Fibroblast of villous mesenchyme (primary cell): Measurements from ENCODE around the gene CCDC188. TPM values are rescaled to one million over a fixed set of nuclear protein-coding genes. Genes with fewer than 3 reads are reported as not detected.

Experiments used
- DNase-seq: peaks from one replicate; pipeline ENCODE4 v3.0.0-alpha.2; 2010; ENCODE audit warnings: low read depth
- H3K4me3 ChIP-seq: 2 replicates; pipeline ENCODE4 v1.5.1; 2011; ENCODE audit warnings: low read depth, mild to moderate bottlenecking, low read length
- CTCF ChIP-seq: IDR thresholded peaks from 2 replicates; pipeline ENCODE4 v1.5.1; 2012; ENCODE audit warnings: low read depth, mild to moderate bottlenecking, low read length; ENCODE audit not compliant: insufficient read depth
- total RNA-seq: library from RNA; depleted of rRNA; stranded (reverse); fragments of >200 nt; gene quantifications from 2 replicates; pipeline ENCODE4 v1.2.3, GENCODE V29; 2012

Gene CCDC188
- total RNA-seq, 1 donor = 0.43 TPM

DNA sequence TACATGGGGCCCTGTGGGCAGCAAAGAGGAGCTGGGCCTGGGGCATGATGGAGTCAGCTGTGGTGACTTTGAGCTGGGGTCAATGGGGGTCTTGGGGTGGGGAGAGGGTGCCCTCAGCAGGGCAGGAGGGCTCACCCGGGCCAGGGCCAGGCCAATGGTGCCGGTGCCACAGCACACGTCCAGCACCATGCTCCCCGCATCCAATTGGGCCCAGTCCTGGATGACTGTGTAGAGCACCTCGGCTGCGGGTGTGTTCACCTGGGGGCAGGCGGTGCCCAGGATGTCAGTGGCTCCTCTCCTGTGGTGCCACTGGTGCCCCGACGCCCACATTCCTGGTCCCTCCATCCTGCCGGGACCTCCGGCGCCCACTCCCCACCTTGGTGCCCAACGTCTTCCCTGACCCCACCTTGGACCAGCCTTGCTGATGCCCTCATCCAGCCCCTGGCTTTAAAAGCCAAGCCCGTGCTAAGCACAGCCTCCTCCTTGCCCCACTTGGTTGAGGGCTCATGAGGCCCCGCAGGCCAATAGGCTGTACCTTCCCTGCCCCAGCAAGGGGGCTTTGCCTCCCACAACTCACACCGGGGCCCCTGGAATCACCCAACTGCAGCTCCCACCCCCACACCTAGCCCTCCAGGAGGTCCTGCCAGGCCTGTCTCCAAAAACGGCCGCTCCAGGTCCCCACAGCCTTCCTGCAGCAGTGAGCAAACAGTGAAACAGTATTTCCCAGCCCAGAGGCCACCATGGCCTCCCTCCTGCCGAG is 37.1 kb downstream of the CCDC188 start:
- DNase-seq = no peak
- no peak for TF ChIP-seq CTCF
- H3K4me3 ChIP-seq = no peak overlapping the region

- no peak for DNase-seq
- TF ChIP-seq CTCF = no peak
These were observed 38.0 kb downstream of the CCDC188 start for GRCh38 chr22:20112623-20113511.

DNA sequence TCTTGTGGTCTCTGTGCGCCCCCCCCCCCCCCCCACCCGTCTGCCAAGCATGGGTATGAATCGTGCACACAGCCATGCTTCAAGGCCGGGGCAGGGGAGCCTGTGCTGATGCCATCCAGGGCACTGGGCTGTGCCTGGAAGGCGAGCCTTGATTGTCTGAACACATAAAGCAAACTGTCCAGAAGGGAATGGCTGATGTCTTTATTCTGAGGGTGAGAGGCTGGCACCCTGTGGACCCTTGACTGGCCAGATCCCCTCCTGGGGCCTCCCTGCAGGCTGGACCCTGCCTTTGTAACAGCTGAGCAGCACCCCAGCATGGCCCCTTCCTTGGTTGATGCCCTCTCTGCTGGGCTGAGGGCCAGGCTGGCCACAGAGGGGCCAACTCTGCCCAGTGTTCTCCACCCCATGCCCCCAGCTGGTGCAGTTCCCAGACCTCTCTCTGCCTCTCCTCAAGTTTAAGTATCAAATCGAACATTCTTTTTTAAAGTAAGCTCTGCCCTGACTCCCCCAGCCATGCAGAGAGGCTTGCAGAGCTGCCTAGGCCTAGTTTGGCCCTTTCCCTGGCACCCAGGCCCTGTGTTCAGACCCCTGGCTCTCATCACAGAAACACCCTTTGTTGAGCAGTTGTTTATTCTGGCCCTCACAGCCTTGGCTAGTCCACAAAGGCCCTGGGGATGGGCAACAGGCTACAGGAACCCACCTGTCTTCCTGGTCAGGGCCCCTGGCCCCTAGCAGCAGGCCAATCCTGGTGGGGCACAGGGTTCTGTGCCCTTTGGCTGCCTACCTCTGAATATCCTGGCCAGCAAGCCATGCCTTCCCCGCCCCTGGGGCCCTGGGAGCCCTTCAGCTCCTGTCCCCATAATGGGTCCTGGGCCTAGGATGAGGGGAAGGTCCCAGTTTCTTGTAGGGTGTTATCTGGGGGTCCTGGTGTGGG is 38.9 kb downstream of the CCDC188 start:
- TF ChIP-seq CTCF = no peak
- DNase-seq = no peak
- no peak overlapping the region for H3K4me3 ChIP-seq

More at GRCh38 chr22:20112623-20113511, 38.0 kb downstream of the CCDC188 start:
- no peak overlapping the region for H3K4me3 ChIP-seq

- TF ChIP-seq CTCF = peak; percentile 40
- H3K4me3 ChIP-seq = no peak overlapping the region
- DNase-seq = no peak
These were observed 39.7 kb downstream of the CCDC188 start for GRCh38 chr22:20111045-20111688.

DNA sequence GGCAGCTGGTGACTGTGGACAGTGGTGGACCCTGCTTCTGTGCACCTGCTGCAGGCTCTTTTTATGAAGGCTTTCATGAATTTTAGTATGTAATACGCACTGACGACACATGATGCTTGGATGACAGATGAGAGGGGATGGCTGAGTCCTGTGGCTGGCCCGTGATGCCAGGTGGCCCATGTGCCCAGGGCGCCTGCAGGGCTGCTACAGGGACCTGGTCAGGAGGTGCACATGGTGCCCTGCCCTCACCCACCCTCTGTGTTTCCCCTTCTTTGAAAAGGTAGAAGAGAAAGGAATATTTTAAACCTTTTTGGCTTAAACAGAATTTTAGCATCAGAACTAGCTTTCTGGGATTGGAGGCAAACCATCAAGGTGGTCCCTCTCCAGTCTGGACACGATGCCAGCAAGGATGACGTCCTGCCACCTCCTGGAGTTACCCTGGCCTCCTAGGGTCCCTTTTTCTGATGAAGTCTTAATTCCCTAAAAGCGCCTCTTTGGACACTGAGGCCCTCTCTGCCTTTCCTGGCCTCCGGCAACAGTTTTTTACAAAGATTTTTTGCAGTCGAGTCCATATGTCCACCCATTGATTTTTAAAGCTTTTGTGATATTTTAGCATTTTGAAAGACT is 40.4 kb downstream of the CCDC188 start:
- no peak overlapping the region for H3K4me3 ChIP-seq
- no peak for TF ChIP-seq CTCF
- no peak for DNase-seq
